GM12878 (cell line): ENCODE measurements around the gene ZNF385C. TPM values are rescaled to one million over a fixed set of nuclear protein-coding genes. Genes with fewer than 3 reads are reported as not detected.

Source experiments
- ATAC-seq: fragments of 200-7000 bp; cut with Tn5 transposase; 3 replicates; pipeline ENCODE4 v1.9.1; 2020; ENCODE audit warnings: mild to moderate bottlenecking, moderate library complexity
- BruUV-seq: library from RNA; stranded (reverse); fragments of 400-500 nt; replicated peaks from 2 replicates; lab custom pipeline; 2021; lab: Mats Ljungman, UMichigan
- CTCF ChIA-PET: fragments of 300-600 bp; sonication (Branson Sonifier 250); formaldehyde crosslinking; extraction: SDS; loops from one replicate; lab custom pipeline; 2021; ENCODE audit warnings: inconsistent platforms; lab: Yijun Ruan, JAX
- POLR2A ChIA-PET: fragments of 350-600 bp; formaldehyde crosslinking; extraction: SDS; loops from one replicate; lab custom pipeline; 2021; ENCODE audit warnings: inconsistent platforms; lab: Charles Lee
- RAD21 ChIA-PET: fragments of 300-600 bp; sonication (Branson Sonifier 250); formaldehyde crosslinking; loops from one replicate; lab custom pipeline; 2023; ENCODE audit warnings: antibody characterized with exemption; ENCODE audit not compliant: unreplicated experiment; lab: Charles Lee
- SMC1A ChIA-PET: fragments of 300-600 bp; sonication (Branson Sonifier 250); formaldehyde crosslinking; loops from one replicate; lab custom pipeline; 2023; ENCODE audit not compliant: unreplicated experiment, uncharacterized antibody; lab: Charles Lee
- DNase-seq: peaks from one replicate; pipeline ENCODE4 v3.0.0-alpha.2; 2011; ENCODE audit warnings: low read depth, low spot score
- FAIRE-seq: peaks from 3 replicates; lab custom pipeline; 2011; peaks lifted over from hg19 to GRCh38; lab: Jason Lieb, UNC
- H2AFZ ChIP-seq: 2 replicates; pipeline ENCODE4 v1.6.0; 2011; ENCODE audit warnings: low read depth, low read length, control low read depth; ENCODE audit not compliant: control insufficient read depth
- H3K27ac ChIP-seq: 2 replicates; pipeline ENCODE4 v1.5.1; 2011; ENCODE audit warnings: control low read depth; ENCODE audit not compliant: control insufficient read depth, insufficient read depth
- H3K27me3 ChIP-seq, 2 experiments: replicated peaks in 1 of 2; 2 replicates each; pipeline versions ENCODE4 v1.6.0 to v1.6.1; 2011; ENCODE audit warnings: low read length in 1 of 2; ENCODE audit not compliant: control insufficient read depth in 2 of 2, insufficient read depth in 2 of 2
- H3K36me3 ChIP-seq, 2 experiments: 2 replicates each; pipeline ENCODE4 v1.5.1; 2011; ENCODE audit warnings: low read length in 1 of 2; ENCODE audit not compliant: control insufficient read depth in 2 of 2, insufficient read depth in 2 of 2
- H3K4me1 ChIP-seq: 2 replicates; pipeline ENCODE4 v1.6.1; 2011; ENCODE audit warnings: mild to moderate bottlenecking, low read length, moderate library complexity, mixed read lengths; ENCODE audit not compliant: control insufficient read depth, insufficient read depth
- H3K4me2 ChIP-seq: 2 replicates; pipeline ENCODE4 v1.6.0; 2011; ENCODE audit warnings: control low read depth; ENCODE audit not compliant: control insufficient read depth, insufficient read depth
- H3K4me3 ChIP-seq: fragments of 200-600 bp; sonication (generic); 2 replicates; pipeline ENCODE4 v1.5.1; 2016
- H3K79me2 ChIP-seq: 2 replicates; pipeline ENCODE4 v1.6.0; 2011; ENCODE audit warnings: low read length; ENCODE audit not compliant: control insufficient read depth, insufficient read depth
- H3K9ac ChIP-seq: 2 replicates; pipeline ENCODE4 v1.8.0; 2011; ENCODE audit warnings: low read length, control low read depth, mixed read lengths; ENCODE audit not compliant: control insufficient read depth, insufficient read depth
- H3K9me3 ChIP-seq: replicated peaks from 3 replicates; pipeline ENCODE4 v1.5.1; 2011; ENCODE audit warnings: mild to moderate bottlenecking, low read length; ENCODE audit not compliant: control insufficient read depth, insufficient read depth
- H4K20me1 ChIP-seq: 2 replicates; pipeline ENCODE4 v1.6.0; 2011; ENCODE audit not compliant: control insufficient read depth, insufficient read depth
- CBX3 ChIP-seq: fragments of 200-600 bp; sonication (generic); IDR thresholded peaks from 2 replicates; pipeline ENCODE4 v1.6.1; 2016; ENCODE audit warnings: low read depth, borderline replicate concordance
- CHD4 ChIP-seq: fragments of 200-600 bp; sonication (generic); IDR thresholded peaks from 2 replicates; pipeline ENCODE4 v1.6.1; 2016; ENCODE audit warnings: mild to moderate bottlenecking
- EP300 ChIP-seq, 2 experiments: fragments of 150-350 bp in 1 of 2; IDR thresholded peaks; 2 replicates each; pipeline ENCODE4 v1.6.1; 2011 to 2012; ENCODE audit warnings: low read depth in 2 of 2, low read length in 2 of 2, borderline replicate concordance in 1 of 2, improper control_type of control experiment in 1 of 2, inconsistent platforms in 1 of 2; ENCODE audit not compliant: control insufficient read depth in 1 of 2
- FOXM1 ChIP-seq: IDR thresholded peaks from 2 replicates; pipeline ENCODE4 v1.6.1; 2012; ENCODE audit warnings: low read depth, mild to moderate bottlenecking, inconsistent platforms, low read length, moderate library complexity
- HCFC1 ChIP-seq: fragments of 150-350 bp; IDR thresholded peaks from 2 replicates; pipeline ENCODE4 v1.6.1; 2014; ENCODE audit warnings: low read length
- IRF5 ChIP-seq: fragments of 450-650 bp; IDR thresholded peaks from 2 replicates; pipeline ENCODE4 v1.6.1; 2017; ENCODE audit warnings: borderline replicate concordance
- MEF2B ChIP-seq: fragments of 450-650 bp; IDR thresholded peaks from 2 replicates; pipeline ENCODE4 v1.6.1; 2018; ENCODE audit warnings: mild to moderate bottlenecking, moderate library complexity; ENCODE audit not compliant: partially characterized antibody, poor library complexity, severe bottlenecking
- MTA2 ChIP-seq: fragments of 450-650 bp; IDR thresholded peaks from 2 replicates; pipeline ENCODE4 v1.6.1; 2016; ENCODE audit warnings: low read depth, mild to moderate bottlenecking, moderate library complexity
- SIX5 ChIP-seq: IDR thresholded peaks from 2 replicates; pipeline ENCODE4 v1.6.1; 2011; ENCODE audit warnings: mild to moderate bottlenecking, low read depth, low read length, moderate library complexity; ENCODE audit not compliant: severe bottlenecking
- TCF3 ChIP-seq: IDR thresholded peaks from 2 replicates; pipeline ENCODE4 v1.6.1; 2012; ENCODE audit warnings: low read depth, mild to moderate bottlenecking, low read length, borderline replicate concordance; ENCODE audit not compliant: insufficient read depth
- YY1 ChIP-seq: IDR thresholded peaks from 2 replicates; pipeline ENCODE4 v1.6.1; 2011; ENCODE audit warnings: low read depth, mild to moderate bottlenecking, low read length
- WGBS: methylation state at CpG from one replicate; pipeline ENCODE4 v1.1.6; 2016; ENCODE audit warnings: low lambda C conversion rate; ENCODE audit not compliant: insufficient replicate concordance, insufficient coverage; ENCODE audit errors: missing lambda C conversion rate; 5-methylcytosine and 5-hydroxymethylcytosine counted together
- in situ Hi-C: fragments of 300-500 bp; cut with MboI; formaldehyde crosslinking; loops from 9 replicates; pipeline ENCODE4 v1.14.3; 2018; ENCODE audit warnings: mixed read lengths
- intact Hi-C: fragments of 100-400 bp; cut with micrococcal nuclease; formaldehyde crosslinking; loops from one replicate; pipeline ENCODE4 v1.14.2; 2022; ENCODE audit not compliant: unreplicated experiment
- polyA plus RNA-seq, 11 experiments: library from polyadenylated mRNA; depleted of rRNA in 4 of 11; unstranded in 6 of 11; stranded (reverse) in 5 of 11; fragments of >200 nt; fragmentation: Nextera tagmentation in 4 of 11; fragmentation: Illumina TruSeq in 1 of 11; extraction: Ambion mirVana in 4 of 11; extraction: Trizol in 1 of 11; gene quantifications; 1 replicate in 1 of 11; 2 replicates in 10 of 11; pipeline versions ENCODE4 v1.2.1 to v1.2.3, GENCODE V29; 2011 to 2016; ENCODE audit warnings: inconsistent platforms in 2 of 11, missing spikeins in 2 of 11, low read depth in 1 of 11
- total RNA-seq, 4 experiments: library from RNA; depleted of rRNA in 3 of 4; stranded (reverse); fragments of >200 nt in 3 of 4; fragmentation: Illumina TruSeq in 1 of 4; extraction: Trizol in 1 of 4; gene quantifications; 2 replicates each; pipeline versions ENCODE4 v1.2.1 to v1.2.3, GENCODE V29; 2013 to 2021

The ZNF385C gene
- total and polyA plus RNA-seq, 10 of the 15 experiments (the other 5 are each of a cell fraction or from before 2014, with no cell fraction given) = 0.06 to 0.20 (median 0.07) TPM; not detected in 5

- ATAC-seq = no peak
- SMC1A ChIA-PET = no interaction called here
- no peaks in the 10 kb centered on the region for H3K36me3 ChIP-seq
- H3K9ac ChIP-seq = no peak overlapping the region
- H3K4me2 ChIP-seq = no peak overlapping the region
- H3K9me3 ChIP-seq = no peaks in the 10 kb centered on the region
- BruUV-seq = no TSS peak
- H3K27ac ChIP-seq = no peak overlapping the region
- POLR2A ChIA-PET = no interaction called here
- H3K4me3 ChIP-seq = no peak overlapping the region
- DNase-seq = no peak
- H3K4me1 ChIP-seq = peaks cover 4% of the 10 kb centered on the region
- CTCF ChIA-PET = interaction anchor here (2.2 to 6.5 kb wide), 5 partner anchors 8 to 112 kb away, joined by 10 to 100 read pairs (median 38); partner anchors contain the start of genes DHX58, KAT2A and KCNH4
- RAD21 ChIA-PET = interaction anchor here (0.7 to 1.7 kb wide), 4 partner anchors 30 to 47 kb away, joined by 3 to 8 read pairs (median 6); partner anchors contain the start of gene ZNF385C
- H3K27me3 ChIP-seq = peaks cover 9 to 11% of the 10 kb centered on the region in 2 experiments
- 2% methylated on average over 3 of the region's 3 CpGs for WGBS
- FAIRE-seq = no peak
- in situ Hi-C loops (no loop called here), intact Hi-C loops (loop anchor here (5.0 kb wide), 1 partner anchor 33 kb away; no protein-coding TSS in a partner anchor)
- TF ChIP-seq CHD4 (no peak), SIX5 (no peak), YY1 (no peak), HCFC1 (no peak), FOXM1 (no peak), EP300 (IDR thresholded peaks at IDR 0.05; ENCODE audit: borderline replicate concordance in 1 of 2, control insufficient read depth in 1 of 2, low read depth in 2 of 2, low read length in 2 of 2) (no peak), TCF3 (no peak), IRF5 (no peak), CBX3 (no peak), MEF2B (no peak), MTA2 (no peak)
- no peaks in the 10 kb centered on the region for H3K79me2 ChIP-seq
- H4K20me1 ChIP-seq = no peaks in the 10 kb centered on the region
- no peak overlapping the region for H2AFZ ChIP-seq
Measured at GRCh38 chr17:42068979-42069378, 29.3 kb downstream of the ZNF385C start.
